Measurements from ENCODE around the gene SNRK.

Gene SNRK

GRCh38 chr3:43279082-43279481, 7.3 kb upstream of the SNRK start:
- DNase-seq = no peak

GRCh38 chr3:43279532-43279931, 6.8 kb upstream of the SNRK start:
- DNase-seq = no peak

- DNase-seq = no peak
Observed at GRCh38 chr3:43281020-43281419, 5.3 kb upstream of the SNRK start.

GRCh38 chr3:43284171-43284570, 2.2 kb upstream of the SNRK start:
- DNase-seq = no peak

GRCh38 chr3:43285644-43286043, 696 bp upstream of the SNRK start:
- DNase-seq = no peak

- peak in 5 of 6 experiments; percentile 18 to 55 (median 34) for DNase-seq
Observed at GRCh38 chr3:43286841-43287499, 630 bp downstream of the SNRK start.

GRCh38 chr3:43287500-43287873, 1.1 kb downstream of the SNRK start:
- no peak for DNase-seq

GRCh38 chr3:43288366-43288765, 2.0 kb downstream of the SNRK start:
- peak in 3 of 6 experiments; percentile 11 to 41 (median 21) for DNase-seq

GRCh38 chr3:43288850-43289249, 2.5 kb downstream of the SNRK start:
- DNase-seq = peak in 1 of 6 experiments; percentile 36

GRCh38 chr3:43289401-43289800, 3.1 kb downstream of the SNRK start:
- DNase-seq = no peak

GRCh38 chr3:43289841-43290470, 3.6 kb downstream of the SNRK start:
- DNase-seq = no peak

GRCh38 chr3:43290956-43291355, 4.6 kb downstream of the SNRK start:
- no peak for DNase-seq

- DNase-seq = no peak
Observed at GRCh38 chr3:43291546-43291945, 5.2 kb downstream of the SNRK start.

- DNase-seq = no peak
Observed at GRCh38 chr3:43294975-43295374, 8.6 kb downstream of the SNRK start.

GRCh38 chr3:43296565-43296964, 10.2 kb downstream of the SNRK start:
- peak; percentile 22 to 91 (median 78) for DNase-seq

- DNase-seq = no peak
Observed at GRCh38 chr3:43298292-43298691, 12.0 kb downstream of the SNRK start.

GRCh38 chr3:43298761-43299160, 12.4 kb downstream of the SNRK start:
- DNase-seq = no peak

- DNase-seq = peak in 2 of 6 experiments; percentile 11 to 34
Observed at GRCh38 chr3:43302116-43302880, 16.0 kb downstream of the SNRK start.

- DNase-seq = no peak
Observed at GRCh38 chr3:43304126-43304525, 17.8 kb downstream of the SNRK start.

- no peak for DNase-seq
Observed at GRCh38 chr3:43307226-43307625, 20.9 kb downstream of the SNRK start.

- DNase-seq = no peak
Observed at GRCh38 chr3:43307649-43308048, 21.3 kb downstream of the SNRK start.

GRCh38 chr3:43309372-43310305, 23.3 kb downstream of the SNRK start:
- no peak for DNase-seq
